Mesenchymal stem cell (in vitro differentiated cells and primary cell): Measurements from ENCODE around the gene BIRC5.
A peak's percentile ranks its signal among the peaks of the same experiment; 100 is the strongest.

Source experiments
- DNase-seq: peaks from one replicate; pipeline ENCODE4 v3.0.0-alpha.2; 2013
- H2AFZ ChIP-seq: one replicate; pipeline ENCODE4 v1.6.1; 2013; ENCODE audit warnings: low read depth, mild to moderate bottlenecking, control low read depth, inconsistent platforms, low read length, moderate library complexity
- H2AK5ac ChIP-seq: 2 replicates; pipeline ENCODE4 v1.6.1; 2013; ENCODE audit warnings: low read length, moderate library complexity, mild to moderate bottlenecking, inconsistent platforms; ENCODE audit not compliant: severe bottlenecking
- H2BK120ac ChIP-seq: one replicate; pipeline ENCODE4 v1.6.1; 2013; ENCODE audit warnings: low read depth, mild to moderate bottlenecking, inconsistent platforms, low read length, moderate library complexity
- H2BK12ac ChIP-seq, 2 experiments: one replicate each; pipeline ENCODE4 v1.6.1; 2013; ENCODE audit warnings: inconsistent platforms in 2 of 2, low read length in 2 of 2, mild to moderate bottlenecking in 2 of 2, moderate library complexity in 2 of 2, control low read depth in 1 of 2
- H2BK15ac ChIP-seq: one replicate; pipeline ENCODE4 v1.6.1; 2013; ENCODE audit warnings: mild to moderate bottlenecking, low read depth, inconsistent platforms; ENCODE audit not compliant: poor library complexity, severe bottlenecking
- H2BK5ac ChIP-seq: 2 replicates; pipeline ENCODE4 v1.6.1; 2013; ENCODE audit warnings: low read depth, mild to moderate bottlenecking, low read length, control low read depth, inconsistent platforms; ENCODE audit not compliant: poor library complexity, severe bottlenecking
- H3K14ac ChIP-seq, 2 experiments: one replicate each; pipeline ENCODE4 v1.6.1; 2013; ENCODE audit warnings: inconsistent platforms in 2 of 2, low read length in 2 of 2, control low read depth in 1 of 2, mild to moderate bottlenecking in 1 of 2, moderate library complexity in 1 of 2
- H3K18ac ChIP-seq, 2 experiments: one replicate each; pipeline ENCODE4 v1.6.1; 2013; ENCODE audit warnings: inconsistent platforms in 2 of 2, low read length in 2 of 2, control low read depth in 1 of 2, low read depth in 1 of 2, mild to moderate bottlenecking in 1 of 2
- H3K23ac ChIP-seq, 2 experiments: one replicate each; pipeline ENCODE4 v1.6.1; 2013; ENCODE audit warnings: inconsistent platforms in 2 of 2, low read length in 2 of 2, mild to moderate bottlenecking in 2 of 2, moderate library complexity in 2 of 2, control low read depth in 1 of 2
- H3K27ac ChIP-seq: 2 replicates; pipeline ENCODE4 v1.5.1; 2013; ENCODE audit warnings: mild to moderate bottlenecking, moderate library complexity, low read length, control low read depth, inconsistent platforms; ENCODE audit not compliant: poor library complexity, severe bottlenecking
- H3K27me3 ChIP-seq, 2 experiments: 2 replicates each; pipeline versions ENCODE4 v1.6.1 to v1.7.0; 2013; ENCODE audit warnings: low read length in 2 of 2, mild to moderate bottlenecking in 2 of 2, moderate library complexity in 2 of 2, control low read depth in 1 of 2, inconsistent platforms in 1 of 2; ENCODE audit not compliant: control insufficient read depth in 1 of 2, insufficient read depth in 1 of 2
- H3K36me3 ChIP-seq, 2 experiments: 2 replicates each; pipeline versions ENCODE4 v1.6.1 to v1.7.0; 2013; ENCODE audit warnings: low read length in 2 of 2, control low read depth in 1 of 2, inconsistent platforms in 1 of 2, low read depth in 1 of 2, mild to moderate bottlenecking in 1 of 2; ENCODE audit not compliant: insufficient read depth in 2 of 2, control insufficient read depth in 1 of 2
- H3K4ac ChIP-seq, 2 experiments: one replicate each; pipeline ENCODE4 v1.6.1; 2013; ENCODE audit warnings: inconsistent platforms in 2 of 2, low read length in 2 of 2, mild to moderate bottlenecking in 2 of 2, moderate library complexity in 2 of 2, control low read depth in 1 of 2, low read depth in 1 of 2
- H3K4me1 ChIP-seq: 2 replicates; pipeline ENCODE4 v1.6.1; 2013; ENCODE audit warnings: low read depth, low read length, control low read depth; ENCODE audit not compliant: control insufficient read depth, insufficient read depth
- H3K4me2 ChIP-seq: 2 replicates; pipeline ENCODE4 v1.6.1; 2013; ENCODE audit warnings: low read length, mild to moderate bottlenecking, inconsistent platforms; ENCODE audit not compliant: poor library complexity, severe bottlenecking
- H3K4me3 ChIP-seq, 2 experiments: 2 replicates each; pipeline versions ENCODE4 v1.5.1 to v1.7.0; 2013; ENCODE audit warnings: low read length in 2 of 2, mild to moderate bottlenecking in 2 of 2, control low read depth in 1 of 2, low read depth in 1 of 2; ENCODE audit not compliant: insufficient read depth in 1 of 2
- H3K79me1 ChIP-seq: replicated peaks from 2 replicates; pipeline ENCODE4 v1.6.1; 2013; ENCODE audit warnings: mild to moderate bottlenecking, control low read depth, low read length, inconsistent platforms; ENCODE audit not compliant: poor library complexity, severe bottlenecking
- H3K9ac ChIP-seq: 2 replicates; pipeline ENCODE4 v1.7.0; 2013; ENCODE audit warnings: mild to moderate bottlenecking, low read length, moderate library complexity
- H3K9me3 ChIP-seq: 2 replicates; pipeline ENCODE4 v1.7.0; 2013; ENCODE audit warnings: mild to moderate bottlenecking, low read length; ENCODE audit not compliant: control insufficient read depth
- H4K8ac ChIP-seq: one replicate; pipeline ENCODE4 v1.6.1; 2013; ENCODE audit warnings: inconsistent platforms, mild to moderate bottlenecking, low read length, moderate library complexity
- H4K91ac ChIP-seq: one replicate; pipeline ENCODE4 v1.6.1; 2013; ENCODE audit warnings: mild to moderate bottlenecking, low read length, inconsistent platforms
- WGBS: methylation state at CpG from one replicate; pipeline ENCODE4 v1.1.7; 2013; ENCODE audit warnings: mixed read lengths; 5-methylcytosine and 5-hydroxymethylcytosine counted together

Gene BIRC5

DNA sequence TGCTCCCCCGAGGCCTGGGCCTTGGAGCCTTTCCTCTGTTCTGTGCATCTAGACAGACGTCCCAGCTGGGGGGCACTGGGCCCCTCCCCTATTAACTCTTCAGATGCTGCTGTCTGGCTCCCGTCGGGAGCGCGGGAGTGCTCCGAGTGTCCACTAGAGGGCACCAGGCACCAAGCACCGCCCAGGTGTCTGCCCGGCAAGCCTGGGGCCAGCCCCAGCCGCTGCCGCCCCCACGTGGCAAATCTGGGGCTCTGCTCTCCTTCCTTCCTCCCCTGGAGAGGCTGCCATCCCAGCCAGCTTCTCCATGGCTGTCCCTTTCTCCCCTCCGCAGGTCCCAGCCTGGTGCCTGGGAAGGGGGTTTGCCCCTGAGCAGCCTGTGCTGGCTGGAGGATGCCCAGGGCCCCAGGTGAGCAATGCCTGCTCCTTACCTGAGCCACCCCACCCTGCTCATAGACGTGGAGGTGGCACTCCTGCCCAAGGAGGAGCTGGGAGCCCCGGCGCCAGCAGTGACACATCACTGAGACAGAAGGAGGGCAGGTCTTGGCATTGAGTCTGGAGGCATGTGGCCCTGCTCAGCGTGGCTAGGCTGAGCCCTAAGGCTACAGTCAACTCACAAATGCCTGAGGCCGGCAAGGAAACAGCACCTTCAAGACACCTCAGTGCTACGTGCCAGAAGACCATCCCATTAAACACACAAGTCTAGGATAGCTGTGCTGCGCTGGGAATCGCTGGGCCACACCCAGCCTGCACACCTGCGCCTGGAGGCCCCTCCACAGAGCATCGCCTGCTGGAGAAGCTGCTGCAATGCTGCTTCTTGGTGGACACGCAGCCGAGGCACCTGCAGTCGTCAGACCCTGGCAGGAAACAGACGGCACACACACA is 37.1 kb downstream of the BIRC5 start:
- Histone ChIP-seq H3K9ac (peak overlapping the region; percentile 26), H3K36me3 (no peaks in the 10 kb centered on the region), H3K27me3 (peaks cover 0 to 27% of the 10 kb centered on the region in 2 experiments), H4K8ac (peak overlapping the region; percentile 62), H3K27ac (no peak overlapping the region), H3K4me2 (no peak overlapping the region), H3K23ac (no peak overlapping the region), H3K18ac (peak overlapping the region in 1 of 2 experiments; percentile 80), H4K91ac (peak overlapping the region; percentile 95), H2AK5ac (peak overlapping the region; percentile 36), H3K4me1 (peaks cover 13% of the 10 kb centered on the region), H3K9me3 (no peaks in the 10 kb centered on the region), H3K4me3 (no peak overlapping the region), H2BK120ac (peak overlapping the region; percentile 39), H2BK12ac (peak overlapping the region; percentile 6 to 83), H3K4ac (peak overlapping the region; percentile 66 to 69), H2BK15ac (no peak overlapping the region), H3K79me1 (peaks cover 3% of the 10 kb centered on the region), H2BK5ac (no peak overlapping the region), H3K14ac (no peak overlapping the region), H2AFZ (peak overlapping the region; percentile 3)
- peak; percentile 84 for DNase-seq
- WGBS, result 44% methylated on average over 27 of the region's 27 CpGs

DNA sequence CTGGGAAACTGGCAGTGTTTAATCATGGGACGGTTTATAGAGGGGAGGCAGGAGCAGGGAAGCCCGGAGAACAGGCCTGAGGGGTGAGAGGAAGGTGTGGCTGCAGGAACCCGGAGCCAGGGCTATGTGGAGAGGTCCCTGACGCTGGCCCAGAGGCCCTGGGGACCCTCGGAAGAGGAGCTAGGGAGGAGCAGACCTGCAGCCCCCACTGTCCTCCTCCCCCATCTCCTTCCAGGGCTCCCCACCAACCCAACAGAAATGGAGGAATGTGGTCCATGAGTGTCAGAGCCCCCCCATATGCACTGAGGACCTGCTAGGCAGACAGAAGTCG is 37.7 kb downstream of the BIRC5 start:
- Histone ChIP-seq H3K9me3 (no peaks in the 10 kb centered on the region), H2BK15ac (no peak overlapping the region), H4K8ac (no peak overlapping the region), H2AFZ (no peak overlapping the region), H3K23ac (no peak overlapping the region), H2BK12ac (peak overlapping the region; percentile 6 to 61), H4K91ac (peak overlapping the region; percentile 95), H3K4ac (peak overlapping the region in 1 of 2 experiments; percentile 47), H3K18ac (peak overlapping the region in 1 of 2 experiments; percentile 55), H3K79me1 (peaks cover 3% of the 10 kb centered on the region), H3K4me2 (no peak overlapping the region), H3K36me3 (no peaks in the 10 kb centered on the region), H2AK5ac (no peak overlapping the region), H3K4me3 (no peak overlapping the region), H3K27me3 (peaks cover 0 to 28% of the 10 kb centered on the region in 2 experiments), H3K27ac (no peak overlapping the region), H3K9ac (no peak overlapping the region), H2BK120ac (no peak overlapping the region), H3K14ac (no peak overlapping the region), H3K4me1 (peaks cover 15% of the 10 kb centered on the region), H2BK5ac (no peak overlapping the region)
- WGBS, result 68% methylated on average over 5 of the region's 6 CpGs
- DNase-seq, result no peak

DNA sequence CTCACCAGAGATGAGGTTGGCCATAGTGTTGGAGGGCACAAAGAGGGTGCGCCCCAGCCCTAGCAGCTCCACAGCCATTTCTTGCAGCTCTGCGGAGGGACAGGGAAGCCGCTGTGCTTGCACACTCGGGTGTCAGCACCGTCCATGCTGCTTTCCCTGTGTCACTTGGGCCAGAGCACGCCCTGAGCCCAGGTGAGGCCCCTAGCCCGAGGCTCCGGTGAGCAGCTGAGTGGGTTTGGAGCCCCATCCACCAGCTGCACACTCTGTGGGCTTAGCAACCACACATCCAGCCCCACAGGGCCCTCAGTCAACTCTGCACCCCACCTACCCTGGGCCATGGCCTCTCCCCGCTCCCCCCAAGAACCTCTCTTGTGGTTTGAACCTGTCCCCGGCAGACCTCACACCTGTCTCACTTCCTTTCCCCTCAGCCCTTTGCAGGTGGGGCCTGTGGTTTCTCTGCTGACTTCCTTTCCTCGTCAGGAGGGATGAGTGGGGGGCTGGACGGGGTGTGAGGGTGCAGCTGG is 38.1 kb downstream of the BIRC5 start:
- Histone ChIP-seq H2AFZ (no peak overlapping the region), H2BK12ac (peak overlapping the region in 1 of 2 experiments; percentile 61), H3K27me3 (peaks cover 0 to 32% of the 10 kb centered on the region in 2 experiments), H3K9ac (no peak overlapping the region), H2BK120ac (no peak overlapping the region), H2AK5ac (no peak overlapping the region), H3K14ac (no peak overlapping the region), H4K91ac (peak overlapping the region; percentile 34), H3K4ac (peak overlapping the region in 1 of 2 experiments; percentile 24), H3K79me1 (peaks cover 3% of the 10 kb centered on the region), H3K4me1 (peaks cover 18% of the 10 kb centered on the region), H3K27ac (no peak overlapping the region), H3K36me3 (no peaks in the 10 kb centered on the region), H2BK5ac (no peak overlapping the region), H3K9me3 (no peaks in the 10 kb centered on the region), H4K8ac (peak overlapping the region; percentile 20), H2BK15ac (no peak overlapping the region), H3K4me3 (no peak overlapping the region), H3K4me2 (no peak overlapping the region), H3K23ac (no peak overlapping the region), H3K18ac (no peak overlapping the region)
- WGBS, result 94% methylated on average over 9 of the region's 12 CpGs
- no peak for DNase-seq
